Small intestine (tissue), 7 donors: Measurements from ENCODE around the gene CD27. TPM values are rescaled to one million over a fixed set of nuclear protein-coding genes. Genes with fewer than 3 reads are reported as not detected.
"Not testable (repeated sequence)": the region's sequence is repeated elsewhere in the genome, so short reads cannot be mapped to it uniquely, and the experiment has no call there.

Source experiments
- DNase-seq, 2 donors: peaks; one replicate each; pipeline versions ENCODE4 v3.0.0 to v3.0.0-alpha.2; 2013
- FAIRE-seq: peaks from 2 replicates; lab custom pipeline; 2012; peaks lifted over from hg19 to GRCh38; lab: Jason Lieb, UNC
- H3K27ac ChIP-seq, 3 donors: one replicate each; pipeline ENCODE4 v1.5.1; 2013; ENCODE audit warnings: low read length in 2 of 3, mild to moderate bottlenecking in 2 of 3, control low read depth in 1 of 3, inconsistent platforms in 1 of 3, low read depth in 1 of 3, moderate library complexity in 1 of 3
- H3K27me3 ChIP-seq, 3 donors: one replicate each; pipeline ENCODE4 v1.6.1; 2013; ENCODE audit warnings: low read length in 3 of 3, inconsistent platforms in 1 of 3; ENCODE audit not compliant: control insufficient read depth in 3 of 3, insufficient read depth in 3 of 3
- H3K36me3 ChIP-seq, 3 donors: one replicate each; pipeline ENCODE4 v1.6.1; 2013; ENCODE audit warnings: low read length in 3 of 3, inconsistent platforms in 1 of 3, low read depth in 1 of 3, mild to moderate bottlenecking in 1 of 3, moderate library complexity in 1 of 3; ENCODE audit not compliant: control insufficient read depth in 3 of 3, insufficient read depth in 2 of 3
- H3K4me1 ChIP-seq, 3 donors: one replicate each; pipeline ENCODE4 v1.6.1; 2013; ENCODE audit warnings: low read length in 2 of 3, inconsistent platforms in 1 of 3, low read depth in 1 of 3, mild to moderate bottlenecking in 1 of 3, moderate library complexity in 1 of 3; ENCODE audit not compliant: control insufficient read depth in 3 of 3, insufficient read depth in 2 of 3
- H3K4me3 ChIP-seq, 3 donors: one replicate each; pipeline ENCODE4 v1.5.1; 2013; ENCODE audit warnings: low read length in 3 of 3, control low read depth in 1 of 3, inconsistent platforms in 1 of 3, low read depth in 1 of 3, mild to moderate bottlenecking in 1 of 3, moderate library complexity in 1 of 3
- H3K9me3 ChIP-seq, 2 donors: one replicate each; pipeline ENCODE4 v1.6.1; 2013; ENCODE audit warnings: low read depth in 1 of 2, low read length in 1 of 2; ENCODE audit not compliant: control insufficient read depth in 2 of 2, insufficient read depth in 1 of 2
- WGBS, 3 donors: extraction: QIAGEN DNeasy Blood & Tissue Kit; methylation state at CpG; one replicate each; pipeline ENCODE4 v1.1.7; 2013; 5-methylcytosine and 5-hydroxymethylcytosine counted together
- polyA plus RNA-seq, 4 donors: library from polyadenylated mRNA; stranded (reverse) in 3 of 4; unstranded in 1 of 4; fragments of 200-250 nt in 3 of 4; fragments of 120-200 nt in 1 of 4; gene quantifications; one replicate each; pipeline versions ENCODE4 v1.2.1 to v1.2.3, GENCODE V29; 2013
- donor health status: healthy with polysubstance abuse.
- donor health status: control.
- donor health status: control.
- donor health status: Bipolar disorder and iron deficiency.
- donor health status: healthy.

The CD27 gene
- polyA plus RNA-seq, 4 donors, result 0.45 to 16.2 (median 2.8) TPM

GRCh38 chr12:6418796-6419195 is 26.0 kb upstream of the CD27 start:
- H3K36me3 ChIP-seq, result no peaks in the 10 kb centered on the region
- H3K27ac ChIP-seq, result no peak overlapping the region
- no peak overlapping the region for H3K4me3 ChIP-seq
- DNase-seq (no peak), FAIRE-seq (no peak)
- H3K9me3 ChIP-seq, result peaks cover 0 to 5% of the 10 kb centered on the region in 2 donors
- no peaks in the 10 kb centered on the region for H3K27me3 ChIP-seq
- 72 to 82% (median 76%) methylated on average over 6 of the region's 6 CpGs for WGBS, 3 donors
- H3K4me1 ChIP-seq, result peaks cover 0 to 2% (median 0%) of the 10 kb centered on the region in 3 donors

DNA sequence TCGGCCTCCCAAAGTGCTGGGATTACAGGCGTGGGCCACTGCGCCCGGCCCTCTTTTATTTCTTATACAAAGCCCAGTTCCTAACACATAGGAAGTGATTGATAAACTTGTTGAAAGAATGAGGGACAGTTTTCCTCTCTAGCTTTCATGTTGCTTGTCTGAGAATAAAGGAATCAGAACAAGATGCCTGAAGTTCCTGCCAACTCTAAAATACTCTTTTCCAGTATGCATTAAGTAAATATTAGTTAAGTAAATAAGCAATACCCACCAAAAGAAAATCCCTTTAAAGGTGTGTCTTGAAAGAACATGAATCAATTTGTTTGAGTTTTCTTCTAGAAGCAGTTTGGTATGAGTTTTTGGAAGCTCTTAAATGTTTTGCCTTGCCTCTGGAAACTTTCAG is 24.4 kb upstream of the CD27 start:
- H3K27me3 ChIP-seq, result no peaks in the 10 kb centered on the region
- FAIRE-seq, result no peak
- peaks cover 0 to 5% of the 10 kb centered on the region in 2 donors for H3K9me3 ChIP-seq
- H3K4me3 ChIP-seq, result no peak overlapping the region
- H3K27ac ChIP-seq, result no peak overlapping the region
- no peak for DNase-seq
- peaks cover 0 to 2% (median 0%) of the 10 kb centered on the region in 3 donors for H3K4me1 ChIP-seq
- WGBS, 3 donors, result 62 to 84% (median 65%) methylated on average over 4 of the region's 4 CpGs
- H3K36me3 ChIP-seq, result no peaks in the 10 kb centered on the region

DNA sequence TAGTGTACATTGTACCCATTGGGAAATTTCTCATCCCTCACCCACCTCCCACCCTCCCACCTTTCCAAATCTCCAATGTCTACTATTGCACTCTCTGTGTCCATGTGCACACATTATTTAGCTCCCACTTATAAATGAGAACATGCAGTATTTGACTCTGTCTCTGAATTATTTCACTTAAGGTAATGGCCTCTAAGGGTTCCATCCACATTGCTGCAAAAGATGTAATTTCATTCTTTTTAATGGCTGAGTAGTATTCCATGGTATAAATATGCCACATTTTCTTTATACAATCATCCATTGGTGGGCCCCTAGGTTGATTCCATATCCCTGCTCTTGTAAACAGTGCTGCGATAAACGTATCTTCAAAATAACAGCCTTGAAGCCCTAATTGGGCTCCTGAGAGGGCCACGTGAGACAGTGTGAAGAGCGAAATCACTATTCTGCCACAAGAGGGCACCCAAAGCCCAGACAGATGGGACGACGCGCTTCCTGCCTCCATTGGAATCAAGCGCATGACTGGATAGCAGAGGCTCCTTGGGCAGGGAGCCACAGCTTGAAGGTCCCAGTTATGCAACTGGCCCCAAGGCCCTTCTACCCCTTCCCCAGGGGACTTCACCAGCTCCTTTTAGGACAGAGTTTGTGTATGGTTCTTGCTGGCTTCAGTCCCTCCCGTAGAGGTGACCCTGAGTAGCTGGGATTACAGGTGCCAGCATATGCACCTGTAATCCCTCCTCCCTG is 21.3 kb upstream of the CD27 start:
- Histone ChIP-seq H3K4me1 (peaks cover 0 to 2% (median 0%) of the 10 kb centered on the region in 3 donors), H3K4me3 (no peak overlapping the region), H3K27me3 (no peaks in the 10 kb centered on the region), H3K27ac (peak overlapping the region in 1 of 3 donors; percentile 24), H3K9me3 (no peaks in the 10 kb centered on the region), H3K36me3 (no peaks in the 10 kb centered on the region)
- FAIRE-seq (no peak), DNase-seq (peak; percentile 94 to 95)
- 4% methylated on average over 9 of the region's 9 CpGs for WGBS, 3 donors

- Histone ChIP-seq H3K27me3 (no peaks in the 10 kb centered on the region), H3K36me3 (no peaks in the 10 kb centered on the region), H3K9me3 (no peaks in the 10 kb centered on the region), H3K4me3 (no peak overlapping the region), H3K27ac (peak overlapping the region in 1 of 3 donors; percentile 24), H3K4me1 (peaks cover 0 to 2% (median 0%) of the 10 kb centered on the region in 3 donors)
- FAIRE-seq (no peak), DNase-seq (no peak)
- WGBS, 3 donors, result 30 to 59% (median 51%) methylated on average over 6 of the region's 6 CpGs
Measured at GRCh38 chr12:6424008-6424347, 20.8 kb upstream of the CD27 start.

GRCh38 chr12:6424866-6425265 is 19.9 kb upstream of the CD27 start:
- H3K4me3 ChIP-seq, result no peak overlapping the region
- WGBS, 3 donors, result 84 to 89% (median 86%) methylated on average over 7 to 8 of the region's 8 CpGs
- DNase-seq, result no peak
- no peaks in the 10 kb centered on the region for H3K9me3 ChIP-seq
- H3K27ac ChIP-seq, result no peak overlapping the region
- no peak for FAIRE-seq
- peaks cover 0 to 2% (median 0%) of the 10 kb centered on the region in 3 donors for H3K4me1 ChIP-seq
- no peaks in the 10 kb centered on the region for H3K27me3 ChIP-seq
- H3K36me3 ChIP-seq, result no peaks in the 10 kb centered on the region

DNA sequence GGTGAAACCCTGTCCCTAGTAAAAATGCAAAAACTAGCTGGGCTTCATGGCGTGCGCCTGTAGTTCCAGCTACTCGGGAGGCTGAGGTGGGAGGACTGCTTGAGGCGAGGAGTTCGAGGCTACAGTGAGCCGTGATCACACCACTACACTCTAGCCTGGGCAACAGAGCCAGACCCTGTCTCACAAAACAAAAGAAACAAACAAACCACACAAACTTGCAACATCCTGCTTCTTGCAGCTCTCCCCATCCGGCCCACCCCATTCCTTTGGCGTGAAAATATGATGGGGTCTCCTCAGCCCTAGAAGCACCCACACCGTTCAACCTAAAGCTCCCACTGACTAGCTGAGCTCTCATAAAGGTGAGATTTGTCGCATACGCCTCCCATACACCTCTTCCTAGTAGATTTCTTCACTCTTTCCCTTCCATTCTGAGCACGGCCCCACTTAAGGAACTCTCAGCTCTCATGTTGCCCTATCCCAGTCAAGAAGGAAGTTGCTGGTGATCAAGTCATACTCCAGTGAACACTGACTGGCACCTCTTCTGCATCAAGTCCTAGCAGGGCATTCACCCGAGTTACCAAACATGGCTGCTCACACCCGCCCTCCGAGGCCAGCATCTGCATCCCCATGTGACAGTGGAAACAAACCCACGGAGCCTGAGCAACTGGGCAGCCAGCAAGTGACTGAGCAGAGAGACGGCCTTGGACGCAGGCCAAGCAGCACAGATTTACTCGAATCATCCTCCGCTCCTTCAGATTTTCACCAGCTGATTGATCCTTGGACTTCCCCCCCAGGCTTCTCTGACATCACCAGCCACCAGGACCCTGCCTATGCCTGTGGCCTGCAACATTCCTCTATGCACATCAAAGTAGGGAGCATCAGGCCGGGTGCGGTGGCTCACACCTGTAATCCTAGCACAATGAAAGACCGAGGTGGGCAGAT is 18.9 kb upstream of the CD27 start:
- Histone ChIP-seq H3K36me3 (no peaks in the 10 kb centered on the region), H3K27ac (peak overlapping the region in 1 of 3 donors; percentile 77), H3K4me1 (peaks cover 0 to 2% (median 0%) of the 10 kb centered on the region in 3 donors), H3K9me3 (no peaks in the 10 kb centered on the region), H3K4me3 (no peak overlapping the region), H3K27me3 (no peaks in the 10 kb centered on the region)
- no peak for FAIRE-seq
- DNase-seq, result peak; percentile 59 to 60
- WGBS, 3 donors, result 68 to 77% (median 70%) methylated on average over 23 of the region's 23 CpGs

DNA sequence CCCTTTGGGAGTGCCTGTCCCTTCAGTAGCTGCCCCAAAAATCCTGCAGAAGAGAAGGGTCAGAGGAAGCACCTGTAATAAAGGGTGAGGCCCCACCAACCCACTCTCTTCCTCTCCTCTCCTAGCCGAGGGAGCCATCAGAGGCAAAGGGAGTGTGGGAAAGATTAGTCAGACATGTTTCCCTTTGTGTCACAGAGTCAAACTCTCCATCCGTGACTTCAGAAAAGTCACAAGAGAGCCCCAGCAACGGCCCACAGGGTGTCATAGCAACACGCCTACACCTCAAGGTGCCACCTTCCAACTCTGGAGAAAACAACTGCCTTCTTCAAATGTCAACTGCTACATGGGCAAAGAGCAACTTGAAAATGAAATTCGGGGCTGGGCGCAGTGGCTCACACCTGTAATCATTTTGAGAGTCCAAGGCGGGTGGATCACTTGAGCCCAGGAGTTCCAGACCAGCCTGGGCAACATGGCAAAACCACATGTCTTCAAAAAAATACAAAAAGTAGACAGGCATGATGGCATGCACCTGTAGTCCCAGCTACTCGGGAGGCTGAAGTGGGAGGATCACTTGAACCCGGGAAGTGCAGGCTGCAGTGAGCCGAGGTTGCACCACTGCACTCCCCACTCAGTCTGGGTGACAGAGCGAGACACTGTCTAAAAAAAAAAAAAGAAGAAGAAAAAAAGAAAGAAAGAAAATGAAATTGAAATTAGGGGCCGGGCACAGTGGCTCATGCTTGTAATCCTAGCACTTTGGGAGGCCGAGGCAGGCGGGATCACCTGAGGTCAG is 17.7 kb upstream of the CD27 start:
- no peaks in the 10 kb centered on the region for H3K36me3 ChIP-seq
- peak overlapping the region in 1 of 3 donors; percentile 77 for H3K27ac ChIP-seq
- no peaks in the 10 kb centered on the region for H3K27me3 ChIP-seq
- 42 to 58% (median 46%) methylated on average over 14 of the region's 14 CpGs for WGBS, 3 donors
- peaks cover 0 to 2% (median 0%) of the 10 kb centered on the region in 3 donors for H3K4me1 ChIP-seq
- no peak for FAIRE-seq
- no peaks in the 10 kb centered on the region for H3K9me3 ChIP-seq
- peak in 1 of 2 donors; percentile 37 for DNase-seq
- H3K4me3 ChIP-seq, result no peak overlapping the region

GRCh38 chr12:6427796-6428195 is 17.0 kb upstream of the CD27 start:
- not testable (repeated sequence) for FAIRE-seq, H3K4me3 ChIP-seq, H3K9me3 ChIP-seq, H3K27me3 ChIP-seq, DNase-seq, H3K36me3 ChIP-seq, H3K4me1 ChIP-seq
- peak overlapping the region in 1 of 3 donors; percentile 77 for H3K27ac ChIP-seq
- WGBS, 3 donors, result 90 to 93% (median 92%) methylated on average over 10 of the region's 10 CpGs
